Stimulated activated CD4-positive, alpha-beta T cell treated with anti-CD3 and anti-CD28 coated beads, Interleukin-4, amount 100 ng/mL, for 1 hour (primary cell): ENCODE measurements around the gene EDEM3.
"Not testable (repeated sequence)": the region's sequence is repeated elsewhere in the genome, so short reads cannot be mapped to it uniquely, and the experiment has no call there.

Experiments
- DNase-seq: peaks from one replicate; pipeline ENCODE4 v3.0.0-alpha.2; 2020

The EDEM3 gene, protein sequence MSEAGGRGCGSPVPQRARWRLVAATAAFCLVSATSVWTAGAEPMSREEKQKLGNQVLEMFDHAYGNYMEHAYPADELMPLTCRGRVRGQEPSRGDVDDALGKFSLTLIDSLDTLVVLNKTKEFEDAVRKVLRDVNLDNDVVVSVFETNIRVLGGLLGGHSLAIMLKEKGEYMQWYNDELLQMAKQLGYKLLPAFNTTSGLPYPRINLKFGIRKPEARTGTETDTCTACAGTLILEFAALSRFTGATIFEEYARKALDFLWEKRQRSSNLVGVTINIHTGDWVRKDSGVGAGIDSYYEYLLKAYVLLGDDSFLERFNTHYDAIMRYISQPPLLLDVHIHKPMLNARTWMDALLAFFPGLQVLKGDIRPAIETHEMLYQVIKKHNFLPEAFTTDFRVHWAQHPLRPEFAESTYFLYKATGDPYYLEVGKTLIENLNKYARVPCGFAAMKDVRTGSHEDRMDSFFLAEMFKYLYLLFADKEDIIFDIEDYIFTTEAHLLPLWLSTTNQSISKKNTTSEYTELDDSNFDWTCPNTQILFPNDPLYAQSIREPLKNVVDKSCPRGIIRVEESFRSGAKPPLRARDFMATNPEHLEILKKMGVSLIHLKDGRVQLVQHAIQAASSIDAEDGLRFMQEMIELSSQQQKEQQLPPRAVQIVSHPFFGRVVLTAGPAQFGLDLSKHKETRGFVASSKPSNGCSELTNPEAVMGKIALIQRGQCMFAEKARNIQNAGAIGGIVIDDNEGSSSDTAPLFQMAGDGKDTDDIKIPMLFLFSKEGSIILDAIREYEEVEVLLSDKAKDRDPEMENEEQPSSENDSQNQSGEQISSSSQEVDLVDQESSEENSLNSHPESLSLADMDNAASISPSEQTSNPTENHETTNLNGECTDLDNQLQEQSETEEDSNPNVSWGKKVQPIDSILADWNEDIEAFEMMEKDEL

DNA sequence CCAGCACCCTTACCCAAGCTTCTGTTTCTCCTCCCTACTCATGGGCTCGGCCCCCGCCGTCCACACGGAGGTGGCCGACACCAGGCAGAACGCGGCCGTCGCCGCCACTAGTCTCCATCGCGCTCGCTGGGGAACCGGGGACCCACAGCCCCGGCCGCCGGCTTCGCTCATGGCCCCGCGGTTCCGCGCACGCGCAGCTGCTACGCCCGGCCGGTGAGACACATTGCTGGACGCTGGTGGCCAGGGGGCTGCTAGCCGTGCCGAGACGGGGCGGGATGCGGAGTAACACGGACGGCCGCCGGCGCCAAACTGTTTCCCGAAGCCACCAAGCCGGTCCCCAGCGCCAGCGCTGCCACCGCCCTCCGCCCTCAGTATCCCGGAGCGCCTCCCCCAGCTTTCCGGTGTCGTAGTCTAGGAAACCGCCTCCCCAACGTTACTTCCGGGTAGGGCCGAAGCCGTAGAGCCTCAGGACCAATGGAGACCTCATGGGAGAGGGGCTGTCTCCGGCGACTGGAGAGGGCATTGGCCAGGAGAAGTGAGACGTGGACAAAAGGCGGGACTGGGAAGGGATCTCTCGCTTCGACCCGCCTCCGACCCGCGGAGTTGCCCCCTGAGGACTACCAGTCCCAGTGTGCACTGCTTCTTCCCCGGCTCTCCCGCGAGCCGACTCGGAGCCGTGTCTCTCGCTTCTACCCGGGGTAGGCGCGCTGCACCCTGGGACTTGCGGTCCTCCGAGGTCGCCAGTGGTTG, at the start of gene EDEM3:
TSS of gene EDEM3 (minus strand) at position 383 of the 750 bp plus-strand sequence. CDS start at position 171, 212 bp downstream.
- peak; percentile 95 for DNase-seq

DNA sequence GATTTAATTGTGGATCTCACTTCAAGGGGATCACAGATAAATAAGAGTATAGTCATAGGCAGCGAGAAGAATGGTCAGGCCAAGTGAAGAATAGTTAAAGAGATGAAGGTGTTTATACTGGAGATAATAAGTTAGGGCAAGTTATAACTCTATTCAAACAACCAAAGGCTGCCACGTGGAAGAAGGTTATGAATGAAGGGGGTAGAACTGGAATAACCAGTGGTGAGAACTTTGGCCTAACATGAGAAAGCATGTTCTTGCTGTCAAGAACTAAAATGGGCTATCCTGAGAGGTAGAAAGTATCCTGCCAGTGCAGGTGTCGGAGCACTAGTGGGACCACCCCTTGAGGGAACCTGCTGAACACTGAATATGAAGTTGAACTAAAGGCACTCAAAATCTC, 49.6 kb upstream of the EDEM3 start:
- no peak for DNase-seq

DNA sequence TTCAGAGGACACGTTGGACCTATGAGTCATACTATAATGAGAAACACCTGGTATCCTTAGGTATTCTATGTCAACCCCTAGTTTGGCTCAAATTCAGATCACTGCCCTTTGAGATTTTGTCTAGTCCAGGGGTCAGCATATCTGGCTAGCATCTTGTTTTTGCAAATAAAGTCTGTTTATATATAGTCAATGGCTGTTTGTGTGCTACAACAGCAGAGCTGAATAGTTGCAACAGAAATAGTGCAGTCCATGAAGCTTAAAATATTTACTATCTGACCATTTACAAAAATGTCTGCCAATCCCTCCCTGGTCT, 48.5 kb upstream of the EDEM3 start:
- no peak for DNase-seq

DNA sequence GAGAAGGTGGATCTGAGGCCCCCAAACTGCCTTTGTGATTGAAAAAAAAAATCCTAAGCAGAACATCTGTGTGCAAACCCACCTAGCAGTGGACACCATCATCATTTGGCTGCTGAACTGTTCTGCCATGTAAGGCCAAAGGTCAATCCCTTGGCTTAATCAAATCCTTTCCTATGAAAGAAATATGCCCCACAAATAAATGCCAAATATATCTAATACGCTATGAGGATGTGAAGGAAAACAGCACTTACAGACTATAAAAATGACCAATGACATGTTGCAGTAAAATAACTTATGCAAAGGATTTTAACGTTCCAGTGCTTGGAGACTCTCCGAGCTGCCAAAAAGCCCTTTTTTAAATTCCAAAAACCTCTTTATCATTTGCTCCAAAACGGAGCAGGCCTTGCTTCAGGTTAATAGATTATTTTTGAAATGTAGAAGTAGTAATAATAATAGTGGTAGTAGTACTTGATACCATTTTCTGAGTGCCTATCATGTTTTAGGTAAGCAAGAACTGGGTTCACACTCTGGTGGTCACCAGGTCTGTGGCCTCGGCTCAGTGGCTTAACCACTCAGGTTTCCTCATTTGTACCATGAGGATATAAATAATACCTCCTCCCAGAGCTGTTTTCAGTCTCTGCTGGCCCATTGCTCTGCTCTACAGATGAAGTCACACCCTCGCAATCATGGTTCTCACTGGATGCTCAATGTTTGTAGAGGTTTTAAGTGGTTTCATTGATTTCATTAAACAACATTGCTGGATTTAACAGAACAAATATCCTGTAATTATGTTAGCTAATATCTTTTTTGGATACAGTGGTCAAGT, 47.9 kb upstream of the EDEM3 start:
- no peak for DNase-seq

DNA sequence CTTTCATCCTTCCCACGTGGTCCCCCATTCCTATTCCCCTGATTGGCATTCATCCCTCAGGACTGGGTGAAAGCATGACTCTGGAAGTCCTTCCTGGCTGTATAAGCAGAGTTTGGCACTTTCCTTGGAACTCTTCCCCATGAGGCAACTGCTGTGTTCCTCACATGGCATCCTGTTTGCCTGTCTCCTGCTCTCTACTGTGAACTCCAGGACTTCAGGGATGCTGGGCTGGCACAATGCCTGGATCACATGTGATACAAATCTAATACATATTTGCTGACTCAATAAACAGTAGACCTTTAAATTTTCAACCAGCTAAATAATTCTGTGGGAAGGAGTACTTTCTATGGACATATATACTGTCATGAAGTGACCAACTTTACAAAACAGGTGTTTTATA, 46.8 kb upstream of the EDEM3 start:
- no peak for DNase-seq

DNA sequence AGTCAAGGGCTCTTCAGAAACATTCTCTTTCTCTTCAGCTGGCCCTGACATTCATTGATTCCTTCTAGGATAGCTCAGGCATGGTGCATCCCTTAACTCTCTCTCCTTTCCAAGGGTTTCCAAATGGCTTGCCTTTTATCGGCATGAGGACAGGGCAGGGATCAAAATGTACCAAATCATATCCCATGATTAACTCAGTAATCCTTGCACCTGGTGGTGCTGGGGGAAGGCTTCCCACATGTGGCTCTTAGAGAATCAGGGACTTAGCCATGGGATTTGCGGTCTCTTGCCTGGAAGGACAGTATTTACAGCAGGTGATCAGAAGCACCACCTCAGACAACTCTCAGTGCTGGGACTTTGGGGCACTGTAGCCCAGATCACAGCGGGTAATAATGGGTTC, 46.2 kb upstream of the EDEM3 start:
- no peak for DNase-seq

DNA sequence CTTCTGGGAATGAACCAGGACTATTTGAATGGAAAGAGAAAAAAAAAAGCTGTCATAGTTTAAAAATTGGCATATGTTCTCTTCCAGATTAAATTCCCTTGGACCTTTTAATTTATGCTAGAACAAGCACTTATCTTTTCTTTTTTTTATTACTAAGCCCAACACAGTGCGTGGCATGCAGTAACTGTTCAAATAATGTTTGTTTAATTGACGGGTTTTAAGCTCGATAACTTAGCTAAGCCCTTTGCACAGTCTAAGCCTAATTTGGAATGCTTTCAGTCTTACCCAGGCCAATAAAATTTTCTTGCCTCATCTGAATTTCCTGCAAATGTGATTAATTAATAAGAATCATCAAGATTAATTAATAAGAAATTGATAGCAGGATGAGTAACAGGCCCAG, 39.3 kb upstream of the EDEM3 start:
- DNase-seq, result no peak

DNA sequence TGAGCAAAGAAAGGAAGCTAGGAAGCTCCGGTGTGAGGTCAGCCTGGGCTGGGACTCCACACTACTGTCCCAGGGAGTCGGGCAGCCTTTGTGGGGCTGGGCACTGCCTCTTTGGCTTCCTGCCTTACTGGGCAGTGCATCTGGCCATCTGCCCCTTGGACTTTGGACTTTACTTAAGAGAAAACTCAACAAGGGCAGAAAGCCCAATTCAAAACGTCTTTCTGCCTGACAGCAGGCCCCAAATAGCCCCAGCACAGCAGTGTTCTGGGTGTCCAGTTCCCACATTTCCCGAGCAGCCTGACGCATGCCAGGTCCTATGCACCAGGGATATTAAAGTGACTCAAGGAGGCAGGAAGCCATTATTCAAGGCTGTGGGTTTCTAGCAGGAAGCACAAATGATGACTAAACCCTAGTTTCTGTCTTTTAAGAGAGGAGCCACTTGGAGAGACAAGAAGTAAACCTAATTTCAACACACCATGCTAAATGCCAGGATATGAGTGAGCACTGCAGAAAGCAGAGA, 37.9 kb upstream of the EDEM3 start:
- no peak for DNase-seq

DNA sequence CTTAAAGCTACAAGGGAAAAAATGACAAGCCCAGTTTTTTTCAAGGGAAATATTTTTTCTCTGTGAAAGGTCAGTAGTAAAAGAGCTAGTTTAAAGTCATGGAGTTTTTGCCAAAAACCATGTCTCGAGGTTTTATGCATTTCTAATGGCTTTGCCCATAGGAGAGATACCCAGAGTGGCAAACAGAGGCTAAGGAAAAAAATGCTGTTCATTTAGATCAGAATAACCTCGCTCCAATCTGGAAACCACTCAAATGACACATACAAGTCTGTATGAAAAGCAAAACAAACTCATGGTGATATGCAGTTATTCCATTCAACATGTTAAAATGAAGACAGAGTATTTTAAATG, 36.9 kb upstream of the EDEM3 start:
- no peak for DNase-seq

DNA sequence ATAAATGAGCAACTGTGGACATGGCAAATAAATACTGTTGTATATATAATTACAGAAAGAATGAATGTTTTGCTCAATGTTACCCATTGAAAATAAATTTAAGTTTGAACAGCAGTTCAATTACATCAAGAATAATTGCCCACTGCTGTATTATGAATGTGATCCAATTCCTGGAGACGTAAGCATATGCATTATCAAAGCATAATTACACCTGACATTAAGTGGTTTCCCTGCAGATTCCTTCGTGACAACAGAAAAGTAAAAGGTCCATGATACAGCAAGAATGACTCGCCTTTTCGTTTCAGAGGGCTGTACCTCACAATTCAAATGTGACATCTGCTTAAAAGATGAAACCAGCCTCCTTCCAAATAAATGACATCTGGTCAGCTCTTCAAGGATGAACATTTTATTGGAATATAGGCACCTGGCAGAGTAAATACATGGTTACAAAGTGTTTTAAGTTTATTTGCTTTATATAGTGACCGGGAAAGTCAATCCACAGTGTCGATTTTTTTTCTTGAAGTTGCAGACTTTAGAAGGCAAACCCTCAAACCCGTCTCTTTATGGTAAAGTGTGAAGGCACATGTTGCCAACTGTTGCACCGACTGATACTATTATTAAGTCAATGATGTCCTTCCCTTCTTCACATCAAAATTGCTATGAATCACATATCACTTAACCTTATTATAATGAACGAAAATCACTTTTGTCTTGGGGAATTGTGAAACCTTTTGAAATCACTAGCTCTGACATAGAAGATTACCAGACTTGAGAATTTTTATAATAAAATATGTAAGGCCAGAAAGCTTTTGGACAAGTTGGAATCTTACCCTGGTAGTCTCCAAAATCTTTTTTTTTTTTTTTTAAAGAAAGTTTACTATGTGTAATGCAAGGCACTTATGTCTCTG, 36.2 kb upstream of the EDEM3 start:
- no peak for DNase-seq

DNA sequence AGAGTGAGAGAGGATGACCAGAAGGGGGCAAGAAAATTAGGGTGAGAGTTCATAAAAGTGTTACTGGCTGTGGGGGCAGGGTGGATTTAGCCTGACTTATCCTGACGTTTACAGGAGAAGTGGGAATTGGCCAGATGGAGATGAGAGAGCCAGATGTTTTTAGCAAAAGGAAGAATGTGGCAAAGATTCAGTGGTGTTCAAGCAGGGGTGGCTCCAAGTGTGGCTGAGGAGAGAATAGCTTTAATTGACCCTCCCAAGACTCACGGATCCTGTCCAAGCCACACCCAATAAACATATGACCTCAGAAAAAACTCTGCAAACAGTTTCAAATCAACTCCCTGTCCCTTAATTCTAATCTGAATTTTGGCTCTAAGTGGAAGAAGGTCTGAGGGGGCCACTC, 35.2 kb upstream of the EDEM3 start:
- no peak for DNase-seq

DNA sequence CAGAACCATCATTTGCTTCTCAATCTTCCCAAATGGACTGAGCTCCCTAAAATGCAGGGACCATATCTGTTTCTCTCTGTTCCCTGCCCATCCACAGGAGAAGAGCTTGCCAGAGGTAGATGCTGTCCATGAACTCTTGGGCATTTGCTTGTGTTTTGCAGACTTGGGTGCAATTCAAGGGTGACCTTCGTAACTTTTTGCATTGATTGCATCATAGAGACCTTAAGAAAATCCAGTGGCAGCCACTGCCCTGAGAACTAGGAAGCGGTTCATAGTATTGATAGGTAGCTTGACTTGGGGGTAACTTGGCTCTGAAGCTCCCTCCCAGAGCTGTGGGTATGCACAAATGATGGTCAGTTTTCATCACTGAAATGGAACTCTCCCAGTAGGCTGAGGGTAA, 34.3 kb upstream of the EDEM3 start:
- no peak for DNase-seq

DNA sequence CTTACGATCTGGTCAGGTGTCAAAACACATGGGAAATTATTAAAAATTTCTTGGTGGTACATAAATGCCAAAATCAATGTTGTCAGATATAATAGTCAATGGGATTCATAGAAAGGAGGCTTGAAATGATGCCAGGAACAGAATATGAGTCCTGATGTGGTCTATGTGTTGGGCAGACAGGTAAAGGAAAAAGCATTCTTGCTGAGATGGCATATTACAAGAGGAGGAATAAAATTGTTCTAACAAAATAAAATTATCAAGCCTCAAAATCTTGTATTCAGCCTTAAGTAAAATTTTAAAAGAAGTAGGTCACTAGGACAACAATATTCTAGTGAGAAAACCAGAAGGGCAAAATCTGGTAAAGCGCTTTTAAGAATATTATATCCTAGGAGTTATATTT, 30.9 kb upstream of the EDEM3 start:
- no peak for DNase-seq

DNA sequence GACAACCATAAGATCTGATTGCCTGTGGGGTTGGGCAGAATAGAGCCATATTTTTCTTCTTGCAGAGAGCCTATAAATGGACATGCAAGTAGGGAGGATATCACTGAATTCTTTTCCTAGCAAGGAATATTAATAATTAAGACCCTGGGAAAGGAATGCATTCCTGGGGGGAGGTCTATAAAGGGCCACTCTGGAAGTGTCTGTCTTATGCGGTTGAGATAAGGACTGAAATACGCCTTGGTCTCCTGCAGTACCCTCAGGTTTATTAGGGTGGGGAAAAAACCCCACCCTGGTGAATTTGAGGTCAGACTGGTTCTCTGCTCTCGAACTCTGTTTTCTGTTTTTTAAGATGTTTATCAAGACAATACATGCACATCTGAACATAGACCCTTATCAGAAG, 29.1 kb upstream of the EDEM3 start:
- not testable (repeated sequence) for DNase-seq

DNA sequence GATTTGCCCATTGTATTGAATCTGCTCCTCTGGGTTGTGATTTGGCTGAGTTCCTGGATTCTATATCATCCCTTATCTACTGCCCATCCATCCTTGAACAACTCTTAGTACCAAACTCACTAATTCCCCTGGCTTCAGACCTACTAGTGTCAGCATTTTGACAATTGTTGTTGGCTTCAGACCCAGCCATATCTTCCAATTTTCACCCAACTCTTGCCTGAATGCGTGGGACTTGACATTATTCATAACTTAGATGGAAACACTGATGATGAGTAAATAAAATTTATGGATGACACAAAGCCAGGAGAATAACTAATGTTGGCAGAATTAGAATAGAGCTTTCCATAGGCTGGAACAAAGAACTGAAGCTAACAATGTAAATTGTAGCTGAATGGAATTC, 27.3 kb upstream of the EDEM3 start:
- DNase-seq, result no peak

DNA sequence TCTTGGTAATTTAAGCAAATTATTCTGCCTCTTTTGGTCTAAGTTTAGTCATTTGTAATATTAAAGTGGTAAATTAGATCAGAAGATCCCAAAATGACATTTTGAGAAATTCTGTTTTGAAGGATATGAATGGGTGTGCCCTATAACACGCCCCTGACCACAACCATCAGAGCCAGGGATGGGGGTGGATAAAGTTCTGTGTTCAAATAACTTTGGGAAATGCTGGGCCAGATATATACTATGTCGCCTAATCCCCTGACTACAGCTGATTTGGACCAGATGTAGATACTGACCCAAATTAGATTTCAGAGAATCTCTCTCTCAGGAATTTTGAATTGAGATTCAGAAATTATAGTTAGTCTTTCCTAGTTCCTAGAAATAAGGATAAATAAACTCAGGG, 21.2 kb upstream of the EDEM3 start:
- DNase-seq, result no peak

DNA sequence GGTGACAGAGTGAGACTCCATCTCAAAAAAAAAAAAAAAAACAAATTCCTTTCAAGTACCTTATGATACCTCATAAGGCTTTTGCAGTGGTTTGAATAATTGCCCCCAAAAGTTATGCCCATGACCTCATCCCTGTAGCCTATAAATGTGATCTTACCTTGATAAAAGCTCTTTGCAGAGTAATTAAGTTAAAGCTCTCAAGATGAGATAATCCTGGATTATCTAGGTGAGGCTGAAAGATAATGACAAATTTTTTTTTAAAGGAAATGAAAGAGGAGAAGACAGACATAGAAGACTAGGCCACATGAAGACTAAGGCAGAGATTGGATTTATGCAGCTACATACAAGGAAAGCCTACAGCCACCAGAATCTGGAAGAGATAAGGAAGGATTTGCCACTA, 20.7 kb upstream of the EDEM3 start:
- no peak for DNase-seq

DNA sequence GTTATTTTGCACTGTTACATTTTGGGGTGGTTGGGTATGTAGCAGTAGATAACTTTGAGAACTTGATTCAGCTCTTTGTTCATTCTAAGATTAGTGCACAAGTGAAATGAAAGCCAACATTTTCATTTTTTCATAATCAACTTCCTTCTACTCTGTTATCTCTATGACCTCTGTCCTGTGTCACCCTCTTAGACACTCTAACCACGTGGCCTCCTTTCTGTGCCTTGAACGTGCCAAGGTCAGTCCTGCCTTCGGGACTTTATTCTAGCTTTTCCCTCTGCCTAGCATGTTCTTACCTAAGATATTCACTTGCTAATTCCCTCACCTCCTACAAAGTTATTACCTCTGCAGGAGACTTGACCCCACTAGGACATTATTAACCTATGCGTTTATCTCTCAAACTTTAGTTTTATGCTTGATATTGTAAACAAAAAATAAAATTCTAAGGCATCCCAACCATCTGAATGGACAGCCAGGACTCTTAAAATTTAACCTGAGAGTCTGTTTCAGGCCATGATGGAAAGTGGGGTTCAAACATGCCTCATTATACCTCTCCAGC, 19.2 kb upstream of the EDEM3 start:
- no peak for DNase-seq

DNA sequence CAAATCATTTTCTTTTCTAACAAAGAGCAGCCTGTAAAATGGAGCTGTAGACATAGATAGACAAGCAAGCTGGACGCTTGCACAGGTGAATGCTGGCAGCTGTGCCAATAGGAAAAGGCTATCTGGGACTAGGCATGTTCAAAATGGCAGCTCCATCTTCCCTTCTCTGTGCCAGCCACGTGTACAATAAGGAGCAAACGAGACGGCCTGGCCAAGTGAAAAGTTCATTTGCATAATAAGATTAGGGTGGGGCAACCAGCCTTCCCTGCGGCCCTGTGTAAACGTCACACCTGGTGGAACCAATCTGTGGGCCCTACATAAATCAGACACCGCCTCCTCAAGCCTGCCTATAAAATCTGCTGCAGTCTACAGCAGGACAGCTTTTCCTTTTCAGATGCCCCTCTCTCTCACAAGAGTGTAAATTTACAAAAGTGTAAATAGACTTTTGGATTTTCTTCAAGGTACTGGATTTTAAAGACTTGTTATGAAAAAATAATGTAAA, 16.6 kb upstream of the EDEM3 start:
- no peak for DNase-seq

DNA sequence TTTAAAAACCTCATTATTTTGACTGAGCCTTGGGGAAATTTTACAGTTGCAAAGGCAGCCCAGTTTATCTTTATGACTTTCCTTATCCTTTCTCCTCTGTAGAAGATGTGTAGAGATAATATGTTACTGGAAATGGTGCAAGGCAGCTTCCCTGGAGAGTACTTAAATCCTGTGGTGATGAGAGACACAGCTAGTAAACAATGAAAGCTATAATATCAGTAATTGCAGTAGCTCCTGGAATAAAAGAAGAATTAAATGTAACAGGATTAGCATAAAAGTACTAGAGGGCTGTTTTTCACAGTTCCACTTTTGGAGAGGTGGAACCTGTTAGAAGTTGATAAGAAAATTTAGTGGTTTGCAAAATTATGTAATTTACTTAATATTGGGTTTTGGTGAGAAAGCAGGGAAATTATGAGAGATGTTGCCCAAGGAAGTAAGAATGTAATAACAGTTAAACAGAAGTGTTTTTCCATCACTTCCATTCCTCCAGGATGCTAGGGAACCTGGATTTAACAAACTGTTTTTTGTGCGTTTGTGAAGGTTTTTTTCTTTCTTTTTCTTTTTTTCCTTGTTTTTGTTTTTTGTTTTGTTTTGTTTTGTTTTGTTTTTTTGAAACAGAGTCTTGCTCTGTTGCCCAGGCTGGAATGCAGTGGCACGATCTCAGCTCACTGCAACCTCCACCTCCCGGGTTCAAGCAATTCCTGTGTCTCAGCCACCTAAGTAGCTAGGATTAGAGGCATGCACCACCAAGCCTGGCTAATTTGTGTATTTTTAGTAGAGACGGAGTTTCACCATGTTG, 15.7 kb upstream of the EDEM3 start:
- DNase-seq, result no peak
